ENCODE data around the gene NAA40. TPM values are rescaled to one million over a fixed set of nuclear protein-coding genes. Genes with fewer than 3 reads are reported as not detected.

Gene NAA40
- total RNA-seq, 2 experiments from 2014 or later: 11.8 to 14.0 TPM

GRCh38 chr11:63892228-63892627 lies 46.6 kb upstream of the NAA40 start:
- Histone ChIP-seq H3K9me3 (ENCODE audit: control insufficient read depth in 1 of 2, insufficient read depth in 1 of 2, low read length in 2 of 2) (no peaks in the 10 kb centered on the region), H3K36me3 (ENCODE audit: insufficient read depth, low read length) (peaks cover 33% of the 10 kb centered on the region), H3K4me3 (ENCODE audit: low read length) (no peak overlapping the region), H3K27ac (ENCODE audit: low read depth in 1 of 2, low read length in 2 of 2) (no peak overlapping the region), H3K4me1 (ENCODE audit: insufficient read depth, low read length) (peaks cover 71% of the 10 kb centered on the region), H3K27me3 (ENCODE audit: control insufficient read depth in 1 of 2, insufficient read depth in 2 of 2, low read length in 2 of 2) (no peaks in the 10 kb centered on the region)
- Mint-ChIP-seq H3K4me3 (peak overlapping the region; percentile 42), H3K4me1 (ENCODE audit: low read depth) (peaks cover 84% of the 10 kb centered on the region), H3K27me3 (no peaks in the 10 kb centered on the region), H3K9me3 (no peaks in the 10 kb centered on the region), H3K36me3 (ENCODE audit: low read depth) (peaks cover 59% of the 10 kb centered on the region), H3K27ac (peak overlapping the region; percentile 78)
- POLR2A ChIA-PET: interaction anchor here (0.9 to 2.2 kb wide), 4 partner anchors 39 to 55 kb away, joined by 3 to 10 read pairs (median 4); partner anchors contain the start of gene MARK2
- no peak for TF ChIP-seq CTCF (IDR thresholded peaks at IDR 0.05)
- DNase-seq (no peak), ATAC-seq (ENCODE audit: poor library complexity) (no peak)
- intact Hi-C loops (cut with DNase I, micrococcal nuclease): no loop called here
- CTCF ChIA-PET: interaction anchor here (0.8 to 2.1 kb wide), 4 partner anchors 26 to 62 kb away, joined by 3 to 11 read pairs (median 4); partner anchors contain the start of gene MARK2

- H3K36me3 Mint-ChIP-seq (ENCODE audit: low read depth): peaks cover 69% of the 10 kb centered on the region
- peak overlapping the region; percentile 34 for H3K27ac Mint-ChIP-seq
- H3K9me3 Mint-ChIP-seq: no peaks in the 10 kb centered on the region
- peaks cover 44% of the 10 kb centered on the region for H3K36me3 ChIP-seq (ENCODE audit: insufficient read depth, low read length)
- no peak for TF ChIP-seq CTCF (IDR thresholded peaks at IDR 0.05)
- H3K4me1 Mint-ChIP-seq (ENCODE audit: low read depth): peaks cover 77% of the 10 kb centered on the region
- POLR2A ChIA-PET: interaction anchor here (1.8 kb wide), 1 partner anchor 53 kb away, joined by 4 read pairs; no protein-coding TSS in a partner anchor
- CTCF ChIA-PET: interaction anchor here (0.7 to 2.1 kb wide), 3 partner anchors 13 to 55 kb away, joined by 3 to 11 read pairs (median 3); partner anchors contain the start of gene MARK2
- peaks cover 60% of the 10 kb centered on the region for H3K4me1 ChIP-seq (ENCODE audit: insufficient read depth, low read length)
- H3K4me3 Mint-ChIP-seq: peak overlapping the region; percentile 65
- no peaks in the 10 kb centered on the region for H3K27me3 ChIP-seq (ENCODE audit: control insufficient read depth in 1 of 2, insufficient read depth in 2 of 2, low read length in 2 of 2)
- H3K9me3 ChIP-seq (ENCODE audit: control insufficient read depth in 1 of 2, insufficient read depth in 1 of 2, low read length in 2 of 2): no peaks in the 10 kb centered on the region
- ATAC-seq (ENCODE audit: poor library complexity): no peak
- no peak overlapping the region for H3K4me3 ChIP-seq (ENCODE audit: low read length)
- H3K27ac ChIP-seq (ENCODE audit: low read depth in 1 of 2, low read length in 2 of 2): no peak overlapping the region
- DNase-seq: no peak
- intact Hi-C loops (cut with DNase I, micrococcal nuclease): no loop called here
- no peaks in the 10 kb centered on the region for H3K27me3 Mint-ChIP-seq
Observed at GRCh38 chr11:63893355-63893754, 45.4 kb upstream of the NAA40 start.

GRCh38 chr11:63896071-63896470 lies 42.7 kb upstream of the NAA40 start:
- ATAC-seq (ENCODE audit: poor library complexity): no peak
- peak in 2 of 14 experiments; percentile 21 to 41 for DNase-seq
- H3K4me3 Mint-ChIP-seq: peak overlapping the region; percentile 11
- no peaks in the 10 kb centered on the region for H3K9me3 Mint-ChIP-seq
- Histone ChIP-seq H3K4me3 (ENCODE audit: low read length) (no peak overlapping the region), H3K27me3 (ENCODE audit: control insufficient read depth in 1 of 2, insufficient read depth in 2 of 2, low read length in 2 of 2) (no peaks in the 10 kb centered on the region), H3K9me3 (ENCODE audit: control insufficient read depth in 1 of 2, insufficient read depth in 1 of 2, low read length in 2 of 2) (no peaks in the 10 kb centered on the region), H3K4me1 (ENCODE audit: insufficient read depth, low read length) (peaks cover 33% of the 10 kb centered on the region), H3K27ac (ENCODE audit: low read depth in 1 of 2, low read length in 2 of 2) (no peak overlapping the region), H3K36me3 (ENCODE audit: insufficient read depth, low read length) (peaks cover 71% of the 10 kb centered on the region)
- no peaks in the 10 kb centered on the region for H3K27me3 Mint-ChIP-seq
- no peak for TF ChIP-seq CTCF (IDR thresholded peaks at IDR 0.05)
- peak overlapping the region; percentile 72 for H3K27ac Mint-ChIP-seq
- CTCF ChIA-PET: no interaction called here
- H3K4me1 Mint-ChIP-seq (ENCODE audit: low read depth): peaks cover 50% of the 10 kb centered on the region
- intact Hi-C loops (cut with DNase I, micrococcal nuclease): no loop called here
- POLR2A ChIA-PET: interaction anchor here (0.7 to 2.1 kb wide), 2 partner anchors 13 to 57 kb away, joined by 4 to 6 read pairs; partner anchors contain the start of gene MARK2
- H3K36me3 Mint-ChIP-seq (ENCODE audit: low read depth): peaks cover 89% of the 10 kb centered on the region
